Measurements from ENCODE around the gene HEY2.
"Not testable (repeated sequence)": the region's sequence is repeated elsewhere in the genome, so short reads cannot be mapped to it uniquely, and the experiment has no call there.

The HEY2 gene

GRCh38 chr6:125797120-125797885 is 47.9 kb downstream of the HEY2 start:
- DNase-seq = no peak

- DNase-seq = no peak
Measured at GRCh38 chr6:125797886-125798444, 48.5 kb downstream of the HEY2 start.

GRCh38 chr6:125798734-125799508 is 49.5 kb downstream of the HEY2 start:
- DNase-seq = no peak

- no peak for DNase-seq
Measured at GRCh38 chr6:125802383-125802782, 53.0 kb downstream of the HEY2 start.

GRCh38 chr6:125802943-125803377 is 53.5 kb downstream of the HEY2 start:
- DNase-seq = no peak

- DNase-seq = no peak
Measured at GRCh38 chr6:125804264-125804663, 54.8 kb downstream of the HEY2 start.

- DNase-seq = not testable (repeated sequence)
Measured at GRCh38 chr6:125804866-125805425, 55.5 kb downstream of the HEY2 start.

GRCh38 chr6:125806813-125807212 is 57.4 kb downstream of the HEY2 start:
- no peak for DNase-seq

- no peak for DNase-seq
Measured at GRCh38 chr6:125807293-125807692, 57.9 kb downstream of the HEY2 start.

- no peak for DNase-seq
Measured at GRCh38 chr6:125808060-125808459, 58.6 kb downstream of the HEY2 start.

- no peak for DNase-seq
Measured at GRCh38 chr6:125808591-125808990, 59.2 kb downstream of the HEY2 start.

GRCh38 chr6:125809570-125810170 is 60.2 kb downstream of the HEY2 start:
- no peak for DNase-seq

- no peak for DNase-seq
Measured at GRCh38 chr6:125810445-125810844, 61.0 kb downstream of the HEY2 start.

Measured in activated gamma-delta T cell (primary cell).